Naive thymus-derived CD8-positive, alpha-beta T cell (primary cell): Measurements from ENCODE around the gene TBR1. TPM values are rescaled to one million over a fixed set of nuclear protein-coding genes. Genes with fewer than 3 reads are reported as not detected.

Source experiments
- ATAC-seq, 2 donors: fragments of 150-1000 bp; cut with Tn5 transposase in 1 of 2; sonication (Bioruptor Pico), chemical (Tn5 transposase) in 1 of 2; 1 replicate in 1 of 2; 2 replicates in 1 of 2; pipeline ENCODE4 v1.10.0; 2021; ENCODE audit warnings: mild to moderate bottlenecking in 2 of 2, moderate library complexity in 2 of 2
- POLR2A ChIA-PET: fragments of 350-600 bp; sonication (Branson Sonifier 250); formaldehyde crosslinking; loops from one replicate; lab custom pipeline; 2021; ENCODE audit warnings: antibody characterized with exemption; lab: Charles Lee
- DNase-seq, 10 donors: peaks; one replicate each; pipeline versions ENCODE4 v3.0.0 to v3.0.0-alpha.2; 2020 to 2022
- H3K27ac Mint-ChIP-seq, 10 donors: one replicate each; pipeline ENCODE4 v1.8.0; 2020 to 2022; ENCODE audit warnings: mild to moderate bottlenecking in 10 of 10, mixed read lengths in 10 of 10, moderate library complexity in 4 of 10, inconsistent platforms in 1 of 10
- H3K27me3 Mint-ChIP-seq, 5 donors: one replicate each; pipeline ENCODE4 v1.8.0; 2021 to 2022; ENCODE audit warnings: mixed read lengths in 5 of 5
- H3K36me3 Mint-ChIP-seq, 3 donors: one replicate each; pipeline ENCODE4 v1.8.0; 2020 to 2022; ENCODE audit warnings: mixed read lengths in 3 of 3, mild to moderate bottlenecking in 2 of 3, inconsistent platforms in 1 of 3
- H3K4me1 Mint-ChIP-seq, 4 donors: one replicate each; pipeline ENCODE4 v1.8.0; 2021 to 2022; ENCODE audit warnings: mixed read lengths in 4 of 4
- H3K4me3 Mint-ChIP-seq, 10 donors: one replicate each; pipeline ENCODE4 v1.8.0; 2020 to 2022; ENCODE audit warnings: mild to moderate bottlenecking in 10 of 10, mixed read lengths in 10 of 10, moderate library complexity in 6 of 10, inconsistent platforms in 1 of 10
- H3K9me3 Mint-ChIP-seq, 9 donors: one replicate each; pipeline ENCODE4 v1.8.0; 2020 to 2022; ENCODE audit warnings: mixed read lengths in 9 of 9, mild to moderate bottlenecking in 3 of 9, inconsistent platforms in 1 of 9, moderate library complexity in 1 of 9
- polyA plus RNA-seq, 3 donors: library from polyadenylated mRNA; unstranded; fragments of 300-500 nt; fragmentation: Illumina TruSeq; gene quantifications; one replicate each; pipeline ENCODE4 v1.2.3, GENCODE V29; 2021
- total RNA-seq, 8 experiments: library from RNA in 2 of 8; stranded (reverse) in 2 of 8; gene quantifications; one replicate each; pipeline ENCODE4 v1.2.3 and lab custom pipeline; 2021 to 2026

The TBR1 gene
- total and polyA plus RNA-seq, 5 experiments from 2014 or later = not detected

DNA sequence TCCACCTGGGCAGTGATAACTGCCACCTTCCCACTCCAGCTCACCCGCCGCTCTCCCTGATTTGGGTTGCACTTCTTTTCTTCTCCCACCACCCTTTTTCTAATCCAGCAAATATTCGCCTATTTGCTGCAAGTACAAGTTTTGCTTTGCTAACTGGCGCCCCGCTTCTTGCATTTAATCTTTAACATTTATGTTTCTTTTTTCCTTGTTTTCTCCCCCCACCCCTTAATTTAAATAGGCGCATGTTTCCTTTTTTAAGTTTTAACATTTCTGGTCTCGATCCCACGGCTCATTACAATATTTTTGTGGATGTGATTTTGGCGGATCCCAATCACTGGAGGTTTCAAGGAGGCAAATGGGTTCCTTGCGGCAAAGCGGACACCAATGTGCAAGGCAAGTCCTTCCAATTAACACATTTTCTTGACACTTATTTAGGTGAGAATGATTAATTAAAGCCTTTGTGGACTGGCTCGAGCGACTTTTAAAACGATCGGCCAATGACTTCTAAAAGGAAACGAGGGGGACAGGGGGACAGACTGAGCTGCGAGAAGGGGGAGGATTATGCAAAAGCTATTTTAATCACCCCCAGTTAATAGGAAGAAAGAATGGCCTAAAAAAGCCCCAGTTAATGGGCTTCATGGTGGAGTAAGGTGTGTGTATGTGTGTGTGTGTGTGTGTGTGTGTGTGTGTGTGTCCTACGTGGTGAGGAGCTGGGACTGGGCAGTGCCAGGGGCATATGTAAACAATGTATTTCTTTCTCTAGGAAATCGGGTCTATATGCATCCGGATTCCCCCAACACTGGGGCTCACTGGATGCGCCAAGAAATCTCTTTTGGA is 1.6 kb downstream of the TBR1 start:
- peak overlapping the region in 9 of 10 donors; percentile 12 to 80 (median 43) for H3K4me3 Mint-ChIP-seq
- DNase-seq = no peak
- H3K9me3 Mint-ChIP-seq = peaks cover 0 to 9% (median 0%) of the 10 kb centered on the region in 9 donors
- H3K27ac Mint-ChIP-seq = no peak overlapping the region
- H3K27me3 Mint-ChIP-seq = peaks cover 69 to 93% (median 80%) of the 10 kb centered on the region in 5 donors
- POLR2A ChIA-PET = interaction anchor here (0.6 kb wide), 1 partner anchor 27 kb away, joined by 7 read pairs; no protein-coding TSS in a partner anchor
- ATAC-seq = no peak
- H3K36me3 Mint-ChIP-seq = peaks cover 3 to 7% (median 5%) of the 10 kb centered on the region in 3 donors
- H3K4me1 Mint-ChIP-seq = peaks cover 31 to 63% (median 48%) of the 10 kb centered on the region in 4 donors

DNA sequence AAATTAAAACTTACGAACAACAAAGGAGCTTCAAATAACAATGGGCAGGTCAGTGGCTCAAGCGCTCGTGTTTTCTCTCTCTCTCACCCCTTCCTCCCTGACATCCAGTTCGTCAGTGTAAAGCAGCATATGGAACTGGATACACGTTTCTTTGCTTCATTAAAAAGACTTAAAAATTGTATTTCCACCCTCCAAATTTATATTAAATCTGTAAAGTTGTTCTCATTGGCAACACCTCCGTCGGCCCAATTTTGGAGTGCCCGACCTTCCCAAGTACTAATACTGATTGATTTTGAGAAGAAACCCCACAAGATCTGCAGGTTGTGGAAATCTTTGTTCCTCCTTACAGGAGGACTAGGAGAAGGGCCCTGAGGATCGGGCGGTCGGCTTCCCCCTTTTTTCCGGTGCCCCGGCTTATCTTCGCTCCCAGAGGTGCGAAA is 2.2 kb downstream of the TBR1 start:
- H3K4me1 Mint-ChIP-seq = peaks cover 31 to 66% (median 54%) of the 10 kb centered on the region in 4 donors
- H3K27me3 Mint-ChIP-seq = peaks cover 72 to 97% (median 86%) of the 10 kb centered on the region in 5 donors
- no peak for ATAC-seq
- peaks cover 0 to 7% (median 5%) of the 10 kb centered on the region in 3 donors for H3K36me3 Mint-ChIP-seq
- peak overlapping the region in 3 of 10 donors; percentile 8 to 38 (median 13) for H3K4me3 Mint-ChIP-seq
- POLR2A ChIA-PET = interaction anchor here (0.6 kb wide), 1 partner anchor 26 kb away, joined by 7 read pairs; no protein-coding TSS in a partner anchor
- DNase-seq = no peak
- peaks cover 0 to 9% (median 0%) of the 10 kb centered on the region in 9 donors for H3K9me3 Mint-ChIP-seq
- H3K27ac Mint-ChIP-seq = no peak overlapping the region

DNA sequence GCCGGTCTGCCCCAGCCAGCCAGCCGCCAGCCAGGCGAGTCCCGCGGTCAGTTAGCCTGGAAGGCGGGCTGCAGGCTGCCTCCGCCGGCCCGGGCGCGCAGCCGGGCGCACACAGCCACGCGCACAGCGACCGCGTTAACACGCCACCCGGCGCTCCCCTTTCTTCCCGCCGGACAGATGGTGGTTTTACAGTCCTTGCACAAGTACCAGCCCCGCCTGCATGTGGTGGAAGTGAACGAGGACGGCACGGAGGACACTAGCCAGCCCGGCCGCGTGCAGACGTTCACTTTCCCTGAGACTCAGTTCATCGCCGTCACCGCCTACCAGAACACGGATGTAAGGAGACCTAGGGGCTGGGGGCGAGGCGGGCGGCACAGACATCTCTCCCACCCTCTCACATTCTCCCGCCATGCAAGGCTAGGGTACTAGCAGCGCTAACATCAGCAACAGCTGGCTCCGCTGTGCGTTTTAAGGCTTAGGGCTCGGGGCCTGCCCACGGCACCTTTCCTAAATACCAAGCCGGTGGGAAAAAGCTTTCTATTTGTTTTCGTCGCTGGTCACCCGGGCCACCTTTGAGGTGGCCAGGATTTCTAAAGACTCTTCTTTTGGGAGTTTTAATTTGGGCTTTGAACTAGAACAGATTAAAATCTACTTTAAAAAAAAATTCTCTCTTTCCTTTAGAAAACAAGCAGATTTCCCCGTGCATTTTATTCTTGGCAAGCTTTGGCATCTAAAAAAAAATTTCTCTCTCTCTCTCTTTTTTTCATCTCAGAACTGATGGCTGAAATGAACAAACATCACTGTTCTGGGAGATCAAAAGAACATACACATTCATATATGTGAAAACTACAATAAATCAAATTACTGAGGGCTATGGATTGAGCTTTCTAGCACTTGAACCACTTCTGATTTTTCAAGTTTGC is 2.9 kb downstream of the TBR1 start:
- POLR2A ChIA-PET = interaction anchor here (0.6 kb wide), 1 partner anchor 25 kb away, joined by 7 read pairs; no protein-coding TSS in a partner anchor
- Mint-ChIP-seq H3K4me1 (peaks cover 29 to 63% (median 51%) of the 10 kb centered on the region in 4 donors), H3K36me3 (peaks cover 0 to 7% (median 5%) of the 10 kb centered on the region in 3 donors), H3K27me3 (peaks cover 68 to 92% (median 83%) of the 10 kb centered on the region in 5 donors), H3K9me3 (peaks cover 0 to 9% (median 0%) of the 10 kb centered on the region in 9 donors), H3K4me3 (peak overlapping the region in 6 of 10 donors; percentile 38 to 62 (median 54)), H3K27ac (peak overlapping the region in 1 of 10 donors; percentile 50)
- ATAC-seq = no peak
- DNase-seq = no peak

DNA sequence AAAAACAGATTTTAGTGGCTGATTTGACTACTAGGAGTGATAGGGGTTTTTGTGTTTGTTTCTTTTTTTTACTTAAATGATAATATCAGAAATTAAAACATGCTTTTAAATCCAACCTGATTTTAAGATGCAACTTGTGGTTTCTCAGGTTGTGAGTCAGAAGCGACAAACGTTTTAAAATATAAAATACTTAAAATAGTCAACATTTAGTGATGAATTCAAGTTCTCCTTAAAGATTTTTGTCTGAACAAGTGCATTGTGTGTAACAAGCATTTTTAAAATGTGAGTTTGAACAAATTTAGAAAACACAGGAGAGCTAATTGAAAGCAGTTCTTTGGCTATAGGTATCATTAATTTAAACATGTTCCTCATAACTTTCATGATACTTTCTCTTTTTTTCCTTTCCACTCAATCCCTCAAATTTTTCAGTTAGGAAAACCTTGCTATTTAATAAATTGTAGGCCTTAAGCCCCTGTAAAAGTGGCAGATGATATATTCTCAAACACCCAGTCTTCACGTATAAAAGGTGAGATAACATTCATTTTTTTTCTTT is 3.6 kb downstream of the TBR1 start:
- Mint-ChIP-seq H3K27ac (peak overlapping the region in 1 of 10 donors; percentile 50), H3K36me3 (peaks cover 0 to 13% (median 9%) of the 10 kb centered on the region in 3 donors), H3K9me3 (peaks cover 0 to 12% (median under 1%) of the 10 kb centered on the region in 9 donors), H3K27me3 (peaks cover 74 to 94% (median 88%) of the 10 kb centered on the region in 5 donors), H3K4me1 (peaks cover 33 to 69% (median 58%) of the 10 kb centered on the region in 4 donors), H3K4me3 (peak overlapping the region in 2 of 10 donors; percentile 38 to 48)
- DNase-seq (no peak), ATAC-seq (no peak)
- POLR2A ChIA-PET = no interaction called here

DNA sequence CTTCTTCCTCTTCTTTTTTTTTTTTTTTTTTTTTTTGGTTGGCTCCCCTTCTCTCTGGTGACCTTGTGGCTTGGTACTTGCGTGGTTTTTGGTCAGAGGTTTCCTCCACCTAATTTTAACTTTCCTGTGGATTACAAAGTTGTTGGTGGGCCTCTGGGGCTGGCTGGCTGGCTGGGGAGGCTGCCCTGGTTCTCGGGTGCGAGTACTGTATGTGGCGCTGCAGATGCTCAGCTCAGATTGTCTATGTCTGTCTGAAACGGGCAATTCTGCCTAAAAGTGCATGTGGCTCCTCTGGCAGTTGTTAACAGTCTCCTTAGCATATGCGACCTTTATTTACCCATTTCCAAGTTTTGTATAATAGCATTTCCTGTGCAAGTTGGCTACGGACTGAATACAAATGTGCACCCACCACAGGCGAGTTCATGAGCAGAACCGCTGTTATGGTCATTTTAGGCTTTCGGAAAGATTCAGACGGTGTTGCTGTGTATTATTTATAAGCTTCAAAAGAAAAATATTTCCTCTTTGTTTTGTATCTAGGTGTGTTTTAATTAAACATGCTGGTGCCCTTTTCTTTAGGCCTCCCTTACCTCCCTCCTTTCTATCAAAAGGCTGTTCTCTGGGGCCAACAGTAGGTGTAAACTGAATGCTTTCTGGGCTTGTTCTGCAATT is 4.4 kb downstream of the TBR1 start:
- Mint-ChIP-seq H3K4me3 (peak overlapping the region in 1 of 10 donors; percentile 26), H3K9me3 (peaks cover 0 to 16% (median 5%) of the 10 kb centered on the region in 9 donors), H3K4me1 (peaks cover 30 to 64% (median 52%) of the 10 kb centered on the region in 4 donors), H3K27me3 (peaks cover 77 to 94% (median 87%) of the 10 kb centered on the region in 5 donors), H3K27ac (no peak overlapping the region), H3K36me3 (peaks cover 0 to 15% (median 11%) of the 10 kb centered on the region in 3 donors)
- DNase-seq = no peak
- ATAC-seq = no peak
- POLR2A ChIA-PET = interaction anchor here (0.7 kb wide), 1 partner anchor 742 kb away, joined by 3 read pairs; no protein-coding TSS in a partner anchor

DNA sequence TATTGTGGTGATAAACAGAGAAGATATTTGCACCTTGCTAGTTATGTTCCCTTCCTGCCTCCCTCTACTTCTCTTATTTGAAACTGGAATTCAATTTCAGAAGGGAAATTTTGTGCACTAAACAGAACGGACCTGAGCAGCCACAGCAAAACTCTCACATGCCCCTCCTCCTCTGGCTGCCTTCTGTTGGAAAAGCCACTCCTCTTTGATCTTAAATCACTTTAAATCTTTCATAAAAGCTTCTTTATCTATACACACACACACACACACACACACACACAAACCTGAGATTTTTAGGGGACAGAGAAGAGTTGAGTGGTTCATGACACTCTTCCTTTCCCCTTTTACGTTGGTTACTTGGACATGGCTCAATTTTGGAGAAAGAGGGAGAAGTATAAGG is 5.6 kb downstream of the TBR1 start:
- Mint-ChIP-seq H3K36me3 (peaks cover 0 to 23% (median 16%) of the 10 kb centered on the region in 3 donors), H3K4me3 (no peak overlapping the region), H3K27me3 (peaks cover 74 to 94% (median 84%) of the 10 kb centered on the region in 5 donors), H3K4me1 (peaks cover 18 to 61% (median 47%) of the 10 kb centered on the region in 4 donors), H3K27ac (no peak overlapping the region), H3K9me3 (peaks cover 0 to 25% (median 5%) of the 10 kb centered on the region in 9 donors)
- ATAC-seq (no peak), DNase-seq (no peak)
- POLR2A ChIA-PET = no interaction called here

DNA sequence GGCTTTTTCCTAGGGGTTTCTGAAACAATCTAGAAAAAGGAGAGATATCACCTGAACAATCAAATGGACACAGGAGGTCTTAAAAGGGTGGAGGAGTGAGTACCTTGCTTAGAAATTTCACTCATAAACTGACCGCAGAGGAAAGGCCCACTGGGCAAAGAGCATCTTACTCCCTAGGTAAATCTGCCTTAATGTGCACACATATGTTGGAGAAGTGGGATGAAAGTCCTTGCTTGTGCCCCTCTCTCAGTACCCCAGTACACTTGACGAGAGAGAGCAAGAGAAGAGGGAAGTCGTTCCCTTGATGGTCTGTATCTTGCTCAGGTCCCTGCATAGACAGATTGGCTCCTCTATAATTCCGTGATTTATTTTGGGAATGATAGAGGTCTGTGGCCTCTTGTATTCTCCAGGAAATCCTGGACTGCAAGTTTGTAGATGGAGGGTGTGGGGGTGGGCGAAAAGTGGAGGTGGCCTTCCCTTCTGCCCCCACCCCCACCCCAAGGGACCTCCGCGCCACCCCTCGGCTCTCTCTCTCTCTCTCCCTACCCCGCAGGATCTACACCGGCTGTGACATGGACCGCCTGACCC is 6.8 kb downstream of the TBR1 start:
- peaks cover 72 to 94% (median 81%) of the 10 kb centered on the region in 5 donors for H3K27me3 Mint-ChIP-seq
- no peak for DNase-seq
- peak overlapping the region in 1 of 10 donors; percentile 49 for H3K27ac Mint-ChIP-seq
- H3K4me1 Mint-ChIP-seq = peaks cover 16 to 60% (median 44%) of the 10 kb centered on the region in 4 donors
- no peak for ATAC-seq
- H3K36me3 Mint-ChIP-seq = peaks cover 4 to 28% (median 23%) of the 10 kb centered on the region in 3 donors
- H3K4me3 Mint-ChIP-seq = peak overlapping the region; percentile 9 to 74 (median 59)
- H3K9me3 Mint-ChIP-seq = peaks cover 0 to 31% (median 5%) of the 10 kb centered on the region in 9 donors
- POLR2A ChIA-PET = no interaction called here

DNA sequence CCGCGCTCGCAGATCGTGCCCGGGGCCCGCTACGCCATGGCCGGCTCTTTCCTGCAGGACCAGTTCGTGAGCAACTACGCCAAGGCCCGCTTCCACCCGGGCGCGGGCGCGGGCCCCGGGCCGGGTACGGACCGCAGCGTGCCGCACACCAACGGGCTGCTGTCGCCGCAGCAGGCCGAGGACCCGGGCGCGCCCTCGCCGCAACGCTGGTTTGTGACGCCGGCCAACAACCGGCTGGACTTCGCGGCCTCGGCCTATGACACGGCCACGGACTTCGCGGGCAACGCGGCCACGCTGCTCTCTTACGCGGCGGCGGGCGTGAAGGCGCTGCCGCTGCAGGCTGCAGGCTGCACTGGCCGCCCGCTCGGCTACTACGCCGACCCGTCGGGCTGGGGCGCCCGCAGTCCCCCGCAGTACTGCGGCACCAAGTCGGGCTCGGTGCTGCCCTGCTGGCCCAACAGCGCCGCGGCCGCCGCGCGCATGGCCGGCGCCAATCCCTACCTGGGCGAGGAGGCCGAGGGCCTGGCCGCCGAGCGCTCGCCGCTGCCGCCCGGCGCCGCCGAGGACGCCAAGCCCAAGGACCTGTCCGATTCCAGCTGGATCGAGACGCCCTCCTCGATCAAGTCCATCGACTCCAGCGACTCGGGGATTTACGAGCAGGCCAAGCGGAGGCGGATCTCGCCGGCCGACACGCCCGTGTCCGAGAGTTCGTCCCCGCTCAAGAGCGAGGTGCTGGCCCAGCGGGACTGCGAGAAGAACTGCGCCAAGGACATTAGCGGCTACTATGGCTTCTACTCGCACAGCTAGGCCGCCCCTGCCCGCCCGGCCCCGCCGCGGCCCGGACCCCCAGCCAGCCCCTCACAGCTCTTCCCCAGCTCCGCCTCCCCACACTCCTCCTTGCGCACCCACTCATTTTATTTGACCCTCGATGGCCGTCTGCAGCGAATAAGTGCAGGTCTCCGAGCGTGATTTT is 7.6 kb downstream of the TBR1 start:
- Mint-ChIP-seq H3K9me3 (peaks cover 0 to 35% (median 6%) of the 10 kb centered on the region in 9 donors), H3K27me3 (peaks cover 71 to 89% (median 83%) of the 10 kb centered on the region in 5 donors), H3K4me1 (peaks cover 15 to 52% (median 40%) of the 10 kb centered on the region in 4 donors), H3K27ac (peak overlapping the region in 1 of 10 donors; percentile 50), H3K4me3 (peak overlapping the region; percentile 57 to 88 (median 80)), H3K36me3 (peaks cover 4 to 32% (median 23%) of the 10 kb centered on the region in 3 donors)
- ATAC-seq = peak; percentile 43
- POLR2A ChIA-PET = no interaction called here
- no peak for DNase-seq

DNA sequence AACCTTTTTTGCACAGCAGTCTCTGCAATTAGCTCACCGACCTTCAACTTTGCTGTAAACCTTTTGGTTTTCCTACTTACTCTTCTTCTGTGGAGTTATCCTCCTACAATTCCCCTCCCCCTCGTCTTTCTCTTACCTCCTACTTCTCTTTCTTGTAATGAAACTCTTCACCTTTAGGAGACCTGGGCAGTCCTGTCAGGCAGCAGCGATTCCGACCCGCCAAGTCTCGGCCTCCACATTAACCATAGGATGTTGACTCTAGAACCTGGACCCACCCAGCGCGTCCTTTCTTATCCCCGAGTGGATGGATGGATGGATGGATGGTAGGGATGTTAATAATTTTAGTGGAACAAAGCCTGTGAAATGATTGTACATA is 8.3 kb downstream of the TBR1 start:
- Mint-ChIP-seq H3K27me3 (peaks cover 69 to 89% (median 81%) of the 10 kb centered on the region in 5 donors), H3K4me1 (peaks cover 12 to 45% (median 34%) of the 10 kb centered on the region in 4 donors), H3K27ac (peak overlapping the region in 2 of 10 donors; percentile 4 to 50), H3K9me3 (peaks cover 0 to 38% (median 8%) of the 10 kb centered on the region in 9 donors), H3K4me3 (peak overlapping the region; percentile 57 to 88 (median 80)), H3K36me3 (peaks cover 4 to 35% (median 23%) of the 10 kb centered on the region in 3 donors)
- ATAC-seq (no peak), DNase-seq (no peak)
- POLR2A ChIA-PET = no interaction called here
